ENCODE data around the gene ST3GAL4. TPM values are rescaled to one million over a fixed set of nuclear protein-coding genes. Genes with fewer than 3 reads are reported as not detected.

ST3GAL4 gene
- total and polyA plus RNA-seq, 2 donors (not counting 1 experiment from before 2014, with no cell fraction given) = 1.1 to 1.9 TPM

DNA sequence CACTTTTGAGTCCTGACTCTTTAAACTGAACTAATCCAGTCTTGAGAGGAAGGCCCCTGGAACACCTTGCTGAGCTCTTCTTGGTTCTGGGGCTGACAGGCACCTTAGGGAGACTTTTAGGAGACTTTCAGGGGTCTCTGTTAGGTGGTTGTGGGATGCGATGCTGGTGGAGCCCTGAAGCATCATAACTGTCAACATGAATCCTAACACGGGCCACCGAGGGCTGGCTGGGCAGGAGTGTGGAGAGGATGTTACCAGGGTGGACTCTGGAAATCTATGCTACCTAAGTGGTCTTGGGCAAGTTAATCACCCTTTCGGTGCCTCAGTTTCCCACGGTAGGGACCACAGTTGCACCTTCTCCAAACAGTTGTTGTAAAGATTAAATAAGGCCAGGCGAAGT is 106.5 kb downstream of the ST3GAL4 start:
- TF ChIP-seq EZH2 (IDR thresholded peaks at IDR 0.05; ENCODE audit: borderline replicate concordance, insufficient read depth, low read depth, low read length, poor library complexity, severe bottlenecking) = no peak
- TF ChIP-seq, protein P1, sequence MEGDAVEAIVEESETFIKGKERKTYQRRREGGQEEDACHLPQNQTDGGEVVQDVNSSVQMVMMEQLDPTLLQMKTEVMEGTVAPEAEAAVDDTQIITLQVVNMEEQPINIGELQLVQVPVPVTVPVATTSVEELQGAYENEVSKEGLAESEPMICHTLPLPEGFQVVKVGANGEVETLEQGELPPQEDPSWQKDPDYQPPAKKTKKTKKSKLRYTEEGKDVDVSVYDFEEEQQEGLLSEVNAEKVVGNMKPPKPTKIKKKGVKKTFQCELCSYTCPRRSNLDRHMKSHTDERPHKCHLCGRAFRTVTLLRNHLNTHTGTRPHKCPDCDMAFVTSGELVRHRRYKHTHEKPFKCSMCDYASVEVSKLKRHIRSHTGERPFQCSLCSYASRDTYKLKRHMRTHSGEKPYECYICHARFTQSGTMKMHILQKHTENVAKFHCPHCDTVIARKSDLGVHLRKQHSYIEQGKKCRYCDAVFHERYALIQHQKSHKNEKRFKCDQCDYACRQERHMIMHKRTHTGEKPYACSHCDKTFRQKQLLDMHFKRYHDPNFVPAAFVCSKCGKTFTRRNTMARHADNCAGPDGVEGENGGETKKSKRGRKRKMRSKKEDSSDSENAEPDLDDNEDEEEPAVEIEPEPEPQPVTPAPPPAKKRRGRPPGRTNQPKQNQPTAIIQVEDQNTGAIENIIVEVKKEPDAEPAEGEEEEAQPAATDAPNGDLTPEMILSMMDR (IDR thresholded peaks at IDR 0.05) = no peak
- WGBS (ENCODE audit: insufficient coverage) = 93% methylated on average over 3 of the region's 6 CpGs
- Histone ChIP-seq H3K79me2 (ENCODE audit: control insufficient read depth, insufficient read depth, low read length) (no peaks in the 10 kb centered on the region), H2AFZ (ENCODE audit: insufficient read depth, low read depth, low read length, poor library complexity, severe bottlenecking) (no peak overlapping the region), H3K9me3 (ENCODE audit: control extremely low read depth in 1 of 3, control insufficient read depth in 2 of 3, insufficient read depth in 1 of 3, low read length in 2 of 3) (peaks cover 0 to 9% (median 0%) of the 10 kb centered on the region in 3 donors), H3K36me3 (replicated peaks in 1 of 2; ENCODE audit: control extremely low read depth in 1 of 2, control insufficient read depth in 1 of 2, extremely low read depth in 1 of 2, insufficient read depth in 2 of 2, low read length in 1 of 2) (no peaks in the 10 kb centered on the region), H3K9ac (ENCODE audit: low read length) (no peak overlapping the region), H3K4me2 (replicated peaks; ENCODE audit: low read depth, low read length, poor library complexity, severe bottlenecking) (no peak overlapping the region), H3K4me3 (ENCODE audit: control extremely low read depth in 1 of 5, extremely low read depth in 1 of 5, insufficient read depth in 1 of 5, low read depth in 2 of 5, low read length in 4 of 5) (no peak overlapping the region), H4K20me1 (ENCODE audit: control insufficient read depth, insufficient read depth, low read length, poor library complexity, severe bottlenecking) (no peaks in the 10 kb centered on the region), H3K4me1 (ENCODE audit: control insufficient read depth in 2 of 2, insufficient read depth in 2 of 2, low read length in 2 of 2) (peaks cover 28 to 37% of the 10 kb centered on the region in 2 donors), H3K27me3 (replicated peaks in 1 of 4; ENCODE audit: control extremely low read depth in 1 of 4, control insufficient read depth in 3 of 4, insufficient read depth in 4 of 4, low read length in 3 of 4) (peaks cover 0 to 11% (median 1%) of the 10 kb centered on the region in 4 experiments), H3K27ac (ENCODE audit: low read length in 2 of 2) (no peak overlapping the region)
- DNase-seq (no peak), ATAC-seq (ENCODE audit: low read depth) (no peak)
- H3K4me1 Mint-ChIP-seq = peaks cover 28% of the 10 kb centered on the region
- H3K9me3 Mint-ChIP-seq (ENCODE audit: insufficient read depth) = no peaks in the 10 kb centered on the region
- ChIA-PET CTCF (interaction anchor here (2.6 kb wide), 1 partner anchor 19 kb away, joined by 10 read pairs; no protein-coding TSS in a partner anchor), POLR2A (no interaction called here)
- peaks cover 12% of the 10 kb centered on the region for H3K27me3 Mint-ChIP-seq
- H3K27ac Mint-ChIP-seq = no peak overlapping the region
- intact Hi-C loops (cut with micrococcal nuclease) = no loop called here
- no peak overlapping the region for H3K4me3 Mint-ChIP-seq

DNA sequence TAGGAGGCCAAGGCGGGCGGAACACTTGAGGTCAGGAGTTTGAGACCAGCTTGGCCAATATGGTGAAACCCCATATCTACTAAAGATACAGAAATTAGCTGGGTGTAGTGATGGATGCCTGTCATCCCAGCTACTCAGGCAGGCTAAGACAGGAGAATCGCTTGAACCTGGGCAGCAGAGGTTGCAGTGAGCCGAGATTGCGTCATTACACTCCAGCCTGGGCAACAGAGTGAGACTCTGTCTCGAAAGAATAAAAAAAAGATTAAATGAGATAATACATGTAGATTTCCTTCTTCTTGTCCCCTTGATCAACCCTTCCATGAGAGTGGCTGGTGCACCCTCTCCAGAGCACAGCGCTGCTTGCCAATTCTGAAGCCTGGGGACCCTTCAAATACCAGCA is 106.9 kb downstream of the ST3GAL4 start:
- Mint-ChIP-seq H3K27me3 (peaks cover 12% of the 10 kb centered on the region), H3K9me3 (ENCODE audit: insufficient read depth) (no peaks in the 10 kb centered on the region), H3K4me1 (peaks cover 31% of the 10 kb centered on the region), H3K27ac (no peak overlapping the region), H3K4me3 (no peak overlapping the region)
- intact Hi-C loops (cut with micrococcal nuclease) = no loop called here
- DNase-seq = no peak
- Histone ChIP-seq H3K4me2 (replicated peaks; ENCODE audit: low read depth, low read length, poor library complexity, severe bottlenecking) (no peak overlapping the region), H4K20me1 (ENCODE audit: control insufficient read depth, insufficient read depth, low read length, poor library complexity, severe bottlenecking) (no peaks in the 10 kb centered on the region), H3K4me1 (ENCODE audit: control insufficient read depth in 2 of 2, insufficient read depth in 2 of 2, low read length in 2 of 2) (peaks cover 32 to 41% of the 10 kb centered on the region in 2 donors), H2AFZ (ENCODE audit: insufficient read depth, low read depth, low read length, poor library complexity, severe bottlenecking) (no peak overlapping the region), H3K4me3 (ENCODE audit: control extremely low read depth in 1 of 5, extremely low read depth in 1 of 5, insufficient read depth in 1 of 5, low read depth in 2 of 5, low read length in 4 of 5) (no peak overlapping the region), H3K36me3 (replicated peaks in 1 of 2; ENCODE audit: control extremely low read depth in 1 of 2, control insufficient read depth in 1 of 2, extremely low read depth in 1 of 2, insufficient read depth in 2 of 2, low read length in 1 of 2) (no peaks in the 10 kb centered on the region), H3K79me2 (ENCODE audit: control insufficient read depth, insufficient read depth, low read length) (no peaks in the 10 kb centered on the region), H3K9ac (ENCODE audit: low read length) (no peak overlapping the region), H3K9me3 (ENCODE audit: control extremely low read depth in 1 of 3, control insufficient read depth in 2 of 3, insufficient read depth in 1 of 3, low read length in 2 of 3) (peaks cover 0 to 13% (median 0%) of the 10 kb centered on the region in 3 donors), H3K27me3 (replicated peaks in 1 of 4; ENCODE audit: control extremely low read depth in 1 of 4, control insufficient read depth in 3 of 4, insufficient read depth in 4 of 4, low read length in 3 of 4) (peaks cover 0 to 11% (median 1%) of the 10 kb centered on the region in 4 experiments), H3K27ac (ENCODE audit: low read length in 2 of 2) (no peak overlapping the region)
- ATAC-seq (ENCODE audit: low read depth) = no peak
- TF ChIP-seq, protein P1 (IDR thresholded peaks at IDR 0.05) = no peak
- no peak for TF ChIP-seq EZH2 (IDR thresholded peaks at IDR 0.05; ENCODE audit: borderline replicate concordance, insufficient read depth, low read depth, low read length, poor library complexity, severe bottlenecking)
- 100% methylated on average over 2 of the region's 7 CpGs for WGBS (ENCODE audit: insufficient coverage)
- ChIA-PET CTCF (interaction anchor here (2.6 kb wide), 1 partner anchor 18 kb away, joined by 10 read pairs; no protein-coding TSS in a partner anchor), POLR2A (no interaction called here)

Small RNA genes lying within 50 kb of the gene (small RNA-seq; reads per million reads assigned to genes)
- not detected for gene AP001318.3 (ENCODE audit: insufficient read length, low read depth, low replicate concordance)

Other genes starting within 250 kb of the ST3GAL4 start
- gene RPUSD4, start 144.0 kb upstream of the ST3GAL4 start, total RNA-seq = 48.8 and 50.4 TPM in 2 replicates
- 24.5 and 31.4 TPM in 2 replicates for gene RPUSD4, start 144.0 kb upstream of the ST3GAL4 start, polyA plus RNA-seq
- gene FAM118B, start 143.9 kb upstream of the ST3GAL4 start, total RNA-seq = 12.8 and 14.1 TPM in 2 replicates
- 6.0 and 7.3 TPM in 2 replicates for gene FAM118B, start 143.9 kb upstream of the ST3GAL4 start, polyA plus RNA-seq
- gene SRPRA, start 86.8 kb upstream of the ST3GAL4 start, total RNA-seq = 129 and 136 TPM in 2 replicates
- gene SRPRA, start 86.8 kb upstream of the ST3GAL4 start, polyA plus RNA-seq = 115 and 177 TPM in 2 replicates
- gene FOXRED1, start 86.5 kb upstream of the ST3GAL4 start, total RNA-seq = 44.4 and 46.0 TPM in 2 replicates
- 26.1 and 36.3 TPM in 2 replicates for gene FOXRED1, start 86.5 kb upstream of the ST3GAL4 start, polyA plus RNA-seq
- gene TIRAP, start 72.6 kb upstream of the ST3GAL4 start, total RNA-seq = 25.1 and 27.1 TPM in 2 replicates
- 9.9 and 10.5 TPM in 2 replicates for gene TIRAP, start 72.6 kb upstream of the ST3GAL4 start, polyA plus RNA-seq
- gene DCPS, start 51.6 kb upstream of the ST3GAL4 start, total RNA-seq = 21.7 and 24.5 TPM in 2 replicates
- 26.8 and 37.1 TPM in 2 replicates for gene DCPS, start 51.6 kb upstream of the ST3GAL4 start, polyA plus RNA-seq